ENCODE measurements around the gene GRAP2. TPM values are rescaled to one million over a fixed set of nuclear protein-coding genes. Genes with fewer than 3 reads are reported as not detected.

The GRAP2 gene
- total and polyA plus RNA-seq, 9 of the 15 experiments (the other 6 are each of a cell fraction or from before 2014, with no cell fraction given): 4.8 to 88.7 (median 60.4) TPM

- no peak for TF ChIP-seq PATZ1 (CRISPR knock-in tag; IDR thresholded peaks at IDR 0.05; ENCODE audit: borderline replicate concordance)
- no peak for TF ChIP-seq HNRNPLL (IDR thresholded peaks at IDR 0.05; ENCODE audit: low read depth, low read length, poor library complexity, severe bottlenecking)
- TF ChIP-seq BCOR (IDR thresholded peaks at IDR 0.05): no peak
- no peak for TF ChIP-seq ZNF518B (CRISPR knock-in tag; IDR thresholded peaks at IDR 0.05)
- TF ChIP-seq TAF1 (IDR thresholded peaks at IDR 0.05; ENCODE audit: control insufficient read depth, extremely low read depth, insufficient read depth, low read length, severe bottlenecking): peak; percentile 39
- TF ChIP-seq STAT6 (CRISPR knock-in tag; IDR thresholded peaks at IDR 0.05): no peak
- TF ChIP-seq ZNF143 (CRISPR knock-in tag; IDR thresholded peaks at IDR 0.05): no peak
- no peak for TF ChIP-seq ZZZ3 (IDR thresholded peaks at IDR 0.05)
- TF ChIP-seq, protein P1, sequence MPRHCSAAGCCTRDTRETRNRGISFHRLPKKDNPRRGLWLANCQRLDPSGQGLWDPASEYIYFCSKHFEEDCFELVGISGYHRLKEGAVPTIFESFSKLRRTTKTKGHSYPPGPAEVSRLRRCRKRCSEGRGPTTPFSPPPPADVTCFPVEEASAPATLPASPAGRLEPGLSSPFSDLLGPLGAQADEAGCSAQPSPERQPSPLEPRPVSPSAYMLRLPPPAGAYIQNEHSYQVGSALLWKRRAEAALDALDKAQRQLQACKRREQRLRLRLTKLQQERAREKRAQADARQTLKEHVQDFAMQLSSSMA (CRISPR knock-in tag; IDR thresholded peaks at IDR 0.05): no peak
- TF ChIP-seq ZNF830 (CRISPR knock-in tag; IDR thresholded peaks at IDR 0.05): no peak
- no peak for TF ChIP-seq KHSRP (IDR thresholded peaks at IDR 0.05)
- no peak for TF ChIP-seq EZH2 (IDR thresholded peaks at IDR 0.05; ENCODE audit: borderline replicate concordance, low read depth, low read length)
- TF ChIP-seq PHF20 (IDR thresholded peaks at IDR 0.05; ENCODE audit: partially characterized antibody): no peak
- TF ChIP-seq MTA2 (IDR thresholded peaks at IDR 0.05; ENCODE audit: low read depth): peak; percentile 89
- TF ChIP-seq TRIM28 (IDR thresholded peaks at IDR 0.05): no peak
- TF ChIP-seq, protein P2, sequence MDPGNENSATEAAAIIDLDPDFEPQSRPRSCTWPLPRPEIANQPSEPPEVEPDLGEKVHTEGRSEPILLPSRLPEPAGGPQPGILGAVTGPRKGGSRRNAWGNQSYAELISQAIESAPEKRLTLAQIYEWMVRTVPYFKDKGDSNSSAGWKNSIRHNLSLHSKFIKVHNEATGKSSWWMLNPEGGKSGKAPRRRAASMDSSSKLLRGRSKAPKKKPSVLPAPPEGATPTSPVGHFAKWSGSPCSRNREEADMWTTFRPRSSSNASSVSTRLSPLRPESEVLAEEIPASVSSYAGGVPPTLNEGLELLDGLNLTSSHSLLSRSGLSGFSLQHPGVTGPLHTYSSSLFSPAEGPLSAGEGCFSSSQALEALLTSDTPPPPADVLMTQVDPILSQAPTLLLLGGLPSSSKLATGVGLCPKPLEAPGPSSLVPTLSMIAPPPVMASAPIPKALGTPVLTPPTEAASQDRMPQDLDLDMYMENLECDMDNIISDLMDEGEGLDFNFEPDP (CRISPR knock-in tag; IDR thresholded peaks at IDR 0.05): no peak
- TF ChIP-seq NR1H2 (CRISPR knock-in tag; IDR thresholded peaks at IDR 0.05): no peak
These were observed 45.8 kb downstream of the GRAP2 start (continued) for GRCh38 chr22:39946503-39947219.

All from K562 (cell line).